Subcutaneous adipose tissue (tissue), 4 donors: Measurements from ENCODE around the gene BET1L. TPM values are rescaled to one million over a fixed set of nuclear protein-coding genes. Genes with fewer than 3 reads are reported as not detected.

Experiments used
- CTCF ChIP-seq: fragments of 450-650 bp; IDR thresholded peaks from one replicate; pipeline ENCODE4 v1.5.1; 2016; ENCODE audit warnings: low read depth, mild to moderate bottlenecking, control low read depth, antibody characterized with exemption, moderate library complexity
- total RNA-seq, 4 donors: library from RNA; depleted of rRNA; stranded (reverse); fragments of >200 nt; gene quantifications; one replicate each; pipeline ENCODE4 v1.1.0, GENCODE V29; 2016

Gene BET1L
- total RNA-seq, 4 donors from 2014 or later, result 18.6 to 26.9 (median 23.2) TPM

- TF ChIP-seq CTCF, result no peak
These were observed 43.6 kb upstream of the BET1L start for GRCh38 chr11:250740-251299.

- no peak for TF ChIP-seq CTCF
These were observed 43.1 kb upstream of the BET1L start for GRCh38 chr11:250274-250673.

GRCh38 chr11:249062-249461, 41.9 kb upstream of the BET1L start:
- no peak for TF ChIP-seq CTCF

- TF ChIP-seq CTCF, result no peak
These were observed 37.2 kb upstream of the BET1L start for GRCh38 chr11:244376-244775.

- no peak for TF ChIP-seq CTCF
These were observed 34.4 kb upstream of the BET1L start for GRCh38 chr11:241634-242033.

- TF ChIP-seq CTCF, result no peak
These were observed 33.1 kb upstream of the BET1L start for GRCh38 chr11:240315-240714.

- no peak for TF ChIP-seq CTCF
These were observed 29.9 kb upstream of the BET1L start, which contains the start of gene PSMD13 for GRCh38 chr11:236774-237767. Gene PSMD13, plus strand, starts transcription at chr11:236976. Its CDS starts 74 bp downstream, at chr11:237050.
